NCI-H524 treated with DMSO at 0.1 percent for 48 hours (cell line): ENCODE data around the gene CEP164.

Source experiments
- DNase-seq: peaks from one replicate; lab custom pipeline; 2025; lab: John Stamatoyannopoulos, UW

CEP164 gene

GRCh38 chr11:117420598-117420997 lies 92.9 kb downstream of the CEP164 start:
- no peak for DNase-seq

GRCh38 chr11:117421041-117421440 lies 93.4 kb downstream of the CEP164 start:
- DNase-seq: no peak

- no peak for DNase-seq
Observed at GRCh38 chr11:117421476-117421875, 93.8 kb downstream of the CEP164 start.

DNA sequence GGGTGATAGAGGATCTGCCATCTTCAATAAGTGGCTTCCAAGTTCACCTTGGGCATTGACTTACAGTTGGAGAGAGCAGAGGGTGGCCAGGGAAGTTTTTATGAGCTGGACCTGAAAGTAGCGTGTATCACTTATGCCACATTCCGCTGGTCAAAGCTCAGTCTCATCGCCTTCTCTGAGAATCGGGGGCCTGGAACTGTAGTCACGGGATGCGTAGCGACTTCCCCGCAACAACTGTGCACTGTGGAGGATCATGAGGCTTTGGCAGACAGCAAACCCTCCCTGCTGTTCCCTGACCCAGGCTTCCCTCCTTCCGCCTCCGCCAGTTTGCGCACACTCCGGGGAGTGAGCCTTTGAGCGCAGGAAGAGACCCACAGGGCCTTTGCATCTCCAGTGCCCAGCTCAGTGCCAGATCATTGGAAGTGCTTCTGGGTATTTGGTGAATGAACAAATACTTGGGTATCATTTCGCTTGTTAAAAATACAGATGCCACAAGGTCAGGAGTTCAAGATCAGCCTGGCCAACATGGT lies 95.5 kb downstream of the CEP164 start:
- DNase-seq: no peak

- DNase-seq: no peak
Observed at GRCh38 chr11:117424781-117425180, 97.1 kb downstream of the CEP164 start.

- DNase-seq: no peak
Observed at GRCh38 chr11:117425679-117426296, 98.1 kb downstream of the CEP164 start.

DNA sequence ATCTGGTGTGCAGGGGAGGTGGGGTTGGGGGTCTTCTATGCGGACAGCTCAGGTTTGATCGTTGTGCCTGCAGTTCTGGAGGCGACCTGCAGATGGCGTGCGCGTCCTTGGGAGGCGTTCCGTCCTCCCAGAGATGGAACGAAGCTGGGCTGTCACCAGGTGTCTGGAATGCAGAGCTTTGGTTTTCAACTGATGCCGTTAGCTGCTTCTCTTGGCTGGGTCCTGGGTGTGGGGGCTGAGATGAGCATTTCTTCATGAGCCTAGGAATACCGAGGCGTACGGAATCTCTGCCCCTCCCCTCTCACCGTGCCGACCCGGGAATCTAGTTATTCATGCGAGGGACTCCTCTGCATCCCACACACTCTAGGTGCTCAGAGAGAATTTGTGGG lies 98.6 kb downstream of the CEP164 start:
- DNase-seq: no peak

DNA sequence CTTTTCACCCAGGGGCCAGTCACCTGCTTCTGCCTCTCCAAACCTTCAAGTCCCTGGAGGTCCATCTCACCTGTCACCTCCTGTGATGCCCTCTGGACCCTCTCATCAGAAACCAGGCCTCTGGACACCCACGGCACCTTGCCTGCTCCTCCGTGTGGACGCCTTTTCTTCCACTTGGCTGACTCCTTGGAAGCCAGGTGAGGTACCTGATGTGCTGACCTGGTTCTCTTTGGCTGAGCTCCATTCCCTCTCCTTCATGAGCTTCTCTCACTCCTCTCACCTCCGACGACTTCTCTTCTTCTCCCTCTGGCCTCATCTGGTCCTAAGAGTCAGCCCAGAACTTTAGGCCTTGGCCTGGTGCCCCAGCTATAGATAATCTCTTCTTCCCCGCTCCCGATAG lies 99.3 kb downstream of the CEP164 start:
- no peak for DNase-seq

DNA sequence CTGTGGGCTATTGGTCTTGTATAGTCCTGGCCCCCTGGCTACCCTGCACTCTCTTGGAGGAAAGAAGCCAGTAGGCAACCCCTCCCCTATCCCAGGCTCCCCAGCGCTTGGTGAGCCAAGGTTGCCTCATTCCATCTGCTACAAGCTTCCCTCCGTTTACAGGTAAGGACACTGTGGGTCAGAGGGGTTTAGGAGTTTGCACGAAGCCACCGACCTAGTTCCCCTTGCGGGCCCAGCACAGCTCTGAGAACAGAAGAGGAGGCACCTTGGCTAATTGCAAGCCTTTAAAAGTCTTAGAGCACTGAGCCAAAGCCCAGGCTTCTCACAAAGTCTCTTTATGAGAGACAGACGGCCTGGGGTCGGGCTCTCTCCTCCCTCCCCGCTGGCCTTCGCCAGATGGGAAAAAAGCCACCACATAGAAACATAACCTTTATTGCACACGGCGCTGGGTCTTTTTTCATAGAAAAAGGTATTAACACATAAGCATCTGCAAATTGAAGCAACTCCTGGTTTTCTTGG lies 99.8 kb downstream of the CEP164 start:
- DNase-seq: no peak

GRCh38 chr11:117428186-117428855 lies 100.7 kb downstream of the CEP164 start:
- no peak for DNase-seq

DNA sequence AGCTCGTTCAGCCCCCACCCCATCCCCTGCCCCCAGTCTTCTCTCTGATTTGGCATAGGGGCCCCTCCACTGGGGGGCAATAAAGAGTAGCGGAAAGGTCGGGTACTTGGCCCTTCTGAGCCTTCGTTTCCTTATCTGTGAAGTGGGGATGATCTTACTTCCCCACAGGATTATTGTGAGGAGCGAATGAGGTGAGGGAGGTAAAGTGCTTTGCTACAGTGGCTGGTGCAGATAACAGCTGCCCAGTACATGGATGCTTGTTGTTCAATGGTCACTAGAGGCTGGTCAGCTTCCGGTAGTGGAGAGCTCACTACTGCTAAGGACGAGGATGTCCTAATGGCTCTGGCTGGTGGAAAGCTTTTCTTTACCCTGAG lies 101.2 kb downstream of the CEP164 start:
- DNase-seq: no peak

DNA sequence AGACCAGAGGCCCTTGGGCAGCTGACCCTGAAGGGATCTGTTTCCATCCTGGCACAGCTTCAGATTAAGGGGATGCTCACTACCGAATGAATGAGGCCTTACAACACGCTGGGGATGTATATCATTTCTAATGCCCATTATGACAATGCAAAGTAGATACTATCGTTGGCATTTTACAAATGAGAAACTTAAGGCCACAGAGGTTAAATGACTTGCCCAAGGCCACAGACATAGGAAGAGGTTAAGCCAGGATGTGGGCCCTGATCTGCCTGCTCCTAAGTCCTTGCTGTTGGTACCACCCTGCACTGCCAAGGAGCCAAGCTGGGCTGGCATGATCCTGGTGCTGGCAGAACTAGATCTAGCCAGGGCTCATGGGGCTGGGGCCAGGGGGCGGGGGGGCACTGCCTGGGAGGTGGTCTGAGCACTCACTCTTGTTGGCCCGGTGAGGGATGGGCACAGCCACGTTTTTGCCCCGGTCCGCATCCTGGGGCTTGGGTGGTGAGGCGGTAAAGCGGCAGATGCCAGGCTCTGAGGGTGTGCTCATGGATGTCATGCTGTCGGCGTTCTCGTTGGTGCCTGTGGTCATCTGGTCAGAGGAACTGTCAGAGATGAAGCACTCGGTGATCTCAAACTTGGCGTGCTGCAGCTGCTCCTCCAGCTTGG lies 102.8 kb downstream of the CEP164 start:
- DNase-seq: no peak

DNA sequence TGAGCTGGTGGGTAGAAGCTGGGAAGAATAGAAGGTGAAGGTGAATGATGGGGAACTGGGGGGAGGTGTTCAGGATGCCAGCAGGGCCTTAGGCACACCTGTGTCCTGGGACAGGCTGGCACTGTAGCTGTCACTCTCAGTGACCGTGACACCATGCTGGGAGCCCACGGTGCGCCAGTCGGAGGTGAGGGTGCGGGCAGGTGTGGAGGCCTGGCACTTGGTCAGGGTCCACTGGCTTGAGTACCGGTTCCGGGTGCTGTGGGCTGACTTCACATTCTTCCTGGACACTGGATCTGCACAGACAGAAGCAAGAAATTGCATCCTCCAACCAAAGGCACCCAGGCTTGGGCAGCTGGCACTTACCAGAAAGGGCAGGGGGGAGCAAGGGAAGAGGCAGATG lies 103.8 kb downstream of the CEP164 start:
- DNase-seq: no peak

DNA sequence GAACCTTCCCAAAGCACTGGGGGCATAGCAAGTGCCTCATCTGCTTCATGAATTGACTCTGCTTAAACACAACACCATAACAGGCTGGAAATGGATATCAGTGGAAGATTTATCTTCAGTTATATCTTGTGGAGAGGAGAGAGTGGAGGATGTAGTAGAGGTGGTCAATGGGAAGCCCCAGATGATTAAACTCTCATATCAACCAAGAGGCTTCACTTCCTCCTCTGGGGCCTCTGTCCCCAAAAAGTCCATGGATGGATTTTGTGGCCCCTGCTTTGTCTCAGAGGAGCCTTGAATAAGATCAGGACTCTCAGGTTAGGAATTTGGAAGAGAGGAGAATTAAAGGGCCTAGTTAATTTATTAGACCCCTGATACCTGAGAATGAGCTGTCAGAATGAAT lies 106.1 kb downstream of the CEP164 start:
- DNase-seq: no peak

DNA sequence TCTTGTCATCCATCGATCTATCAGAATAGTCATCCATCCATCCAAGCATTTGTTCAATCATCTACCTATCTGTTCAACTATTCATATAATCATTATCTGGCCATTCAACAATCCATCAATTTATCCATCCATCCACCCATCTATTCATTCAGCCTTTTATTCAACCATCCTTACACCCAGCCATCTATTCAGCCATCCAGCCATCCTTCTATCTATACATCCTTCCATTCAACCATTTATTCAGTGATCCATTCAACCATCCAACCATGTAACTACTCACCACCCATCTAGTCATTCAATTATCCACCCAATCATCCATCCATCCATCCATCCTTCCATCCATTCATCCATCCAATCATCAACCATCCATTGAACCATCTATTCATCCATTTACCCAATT lies 106.8 kb downstream of the CEP164 start:
- DNase-seq: no peak

- DNase-seq: no peak
Observed at GRCh38 chr11:117435326-117435725, 107.7 kb downstream of the CEP164 start.

DNA sequence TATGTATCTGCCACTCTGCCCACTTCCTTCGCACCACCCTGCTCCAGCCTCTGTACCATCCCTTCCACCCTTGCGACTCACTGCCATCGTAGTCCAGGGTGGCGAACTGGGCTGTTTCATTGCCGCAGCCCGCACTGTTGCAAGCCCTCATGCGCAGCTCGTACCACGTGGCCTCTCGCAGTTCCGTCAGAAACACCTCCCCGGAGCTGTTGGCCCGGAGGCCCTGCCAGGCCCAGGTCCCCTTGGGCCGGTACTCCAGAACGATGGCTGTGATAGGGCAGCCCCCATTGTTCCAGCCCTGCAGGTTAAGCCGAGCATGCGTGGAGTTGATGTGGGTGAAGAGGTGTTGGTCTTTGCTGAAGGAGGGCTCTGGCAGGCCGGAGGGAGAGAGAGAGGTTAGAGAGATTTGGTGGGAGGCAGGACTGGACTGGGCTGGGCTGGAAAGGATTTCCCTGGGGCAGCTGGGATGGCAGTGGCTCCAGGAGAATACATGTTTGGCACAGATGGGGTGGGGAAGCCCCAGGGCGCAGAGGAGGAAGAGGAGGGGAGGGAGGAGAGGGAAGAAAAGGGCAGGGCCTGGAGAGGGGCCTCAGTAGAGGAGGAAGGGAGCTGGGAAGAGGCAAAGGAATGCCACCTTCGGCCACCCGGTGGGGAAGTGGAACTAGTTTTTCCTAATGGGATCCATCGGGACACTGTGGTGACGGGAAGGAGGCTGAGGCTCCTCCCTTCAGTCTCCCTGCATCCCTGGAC lies 109.6 kb downstream of the CEP164 start:
- no peak for DNase-seq

- no peak for DNase-seq
Observed at GRCh38 chr11:117437791-117438130, 110.1 kb downstream of the CEP164 start.

GRCh38 chr11:117438371-117439000 lies 110.8 kb downstream of the CEP164 start:
- no peak for DNase-seq

DNA sequence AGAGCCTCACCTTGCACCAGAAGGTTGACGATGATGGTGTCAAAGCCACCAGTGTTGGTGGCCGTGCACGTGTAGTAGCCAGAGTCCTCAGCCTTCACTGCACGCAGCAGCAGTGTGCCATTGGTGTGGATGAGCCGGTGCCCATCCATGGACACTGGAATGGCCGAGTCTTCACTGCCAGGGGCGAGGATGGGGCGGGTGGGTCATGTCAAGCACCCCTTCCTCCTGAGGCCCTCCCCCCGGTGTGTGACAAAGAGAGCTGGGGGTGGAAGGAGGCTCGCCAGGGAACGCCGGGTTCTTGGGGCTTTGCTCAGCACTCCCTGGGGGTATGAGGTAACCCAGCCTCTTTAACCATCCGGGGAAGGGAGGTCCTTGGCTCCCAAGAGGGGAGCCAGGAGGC lies 111.6 kb downstream of the CEP164 start:
- no peak for DNase-seq

- DNase-seq: no peak
Observed at GRCh38 chr11:117440258-117440657, 112.6 kb downstream of the CEP164 start.
